ENCODE measurements around the gene PPP1R14C.
"Not testable (repeated sequence)": the region's sequence is repeated elsewhere in the genome, so short reads cannot be mapped to it uniquely, and the experiment has no call there.

The PPP1R14C gene

GRCh38 chr6:150228072-150228733, 85.4 kb downstream of the PPP1R14C start:
- no peak for DNase-seq

GRCh38 chr6:150229436-150230163, 86.8 kb downstream of the PPP1R14C start:
- no peak for DNase-seq

- no peak for DNase-seq
Measured at GRCh38 chr6:150230164-150230561, 87.3 kb downstream of the PPP1R14C start.

- no peak for DNase-seq
Measured at GRCh38 chr6:150230832-150231524, 88.1 kb downstream of the PPP1R14C start.

GRCh38 chr6:150231525-150231850, 88.6 kb downstream of the PPP1R14C start:
- no peak for DNase-seq

- DNase-seq = no peak
Measured at GRCh38 chr6:150233843-150234269, 91.0 kb downstream of the PPP1R14C start.

GRCh38 chr6:150235218-150235617, 92.4 kb downstream of the PPP1R14C start:
- no peak for DNase-seq

GRCh38 chr6:150236114-150236513, 93.3 kb downstream of the PPP1R14C start:
- no peak for DNase-seq

- no peak for DNase-seq
Measured at GRCh38 chr6:150236544-150236943, 93.7 kb downstream of the PPP1R14C start.

- DNase-seq = no peak
Measured at GRCh38 chr6:150237626-150238025, 94.8 kb downstream of the PPP1R14C start.

- peak; percentile 44 for DNase-seq
Measured at GRCh38 chr6:150238336-150238741, 95.5 kb downstream of the PPP1R14C start.

- DNase-seq = no peak
Measured at GRCh38 chr6:150238846-150239407, 96.1 kb downstream of the PPP1R14C start.

- not testable (repeated sequence) for DNase-seq
Measured at GRCh38 chr6:150241756-150242155, 98.9 kb downstream of the PPP1R14C start.

- DNase-seq = no peak
Measured at GRCh38 chr6:150243620-150244314, 100.9 kb downstream of the PPP1R14C start.

GRCh38 chr6:150245148-150245935, 102.5 kb downstream of the PPP1R14C start:
- DNase-seq = no peak

- DNase-seq = no peak
Measured at GRCh38 chr6:150247803-150248202, 105.0 kb downstream of the PPP1R14C start.

GRCh38 chr6:150248300-150248699, 105.5 kb downstream of the PPP1R14C start:
- no peak for DNase-seq

- DNase-seq = no peak
Measured at GRCh38 chr6:150249261-150249660, 106.4 kb downstream of the PPP1R14C start.

- DNase-seq = peak; percentile 48
Measured at GRCh38 chr6:150250826-150251225, 108.0 kb downstream of the PPP1R14C start.

- DNase-seq = no peak
Measured at GRCh38 chr6:150251566-150252186, 108.8 kb downstream of the PPP1R14C start.

GRCh38 chr6:150252714-150253444, 110.0 kb downstream of the PPP1R14C start:
- no peak for DNase-seq

Measured in right hindlimb (tissue), 1 donor.